A673 (cell line): ENCODE measurements around the gene KLC3. TPM values are rescaled to one million over a fixed set of nuclear protein-coding genes. Genes with fewer than 3 reads are reported as not detected.

Source experiments
- BruUV-seq: library from RNA; stranded (reverse); fragments of 400-500 nt; replicated peaks from 2 replicates; lab custom pipeline; 2021; lab: Mats Ljungman, UMichigan
- CTCF ChIA-PET: fragments of 300-600 bp; sonication (Branson Sonifier 250); formaldehyde crosslinking; loops from one replicate; lab custom pipeline; 2022; ENCODE audit warnings: antibody characterized with exemption; lab: Charles Lee
- POLR2A ChIA-PET: fragments of 300-600 bp; sonication (Branson Sonifier 250); formaldehyde crosslinking; loops from one replicate; lab custom pipeline; 2022; ENCODE audit warnings: antibody characterized with exemption; ENCODE audit not compliant: low non-redundant PET; lab: Charles Lee
- DNase-seq: peaks from one replicate; pipeline ENCODE4 v3.0.0-alpha.2; 2015; ENCODE audit warnings: low spot score
- H3K27ac ChIP-seq: fragments of 200-600 bp; sonication (generic); 2 replicates; pipeline ENCODE4 v1.5.1; 2016; ENCODE audit warnings: mixed run types, low read depth, mild to moderate bottlenecking, mixed read lengths, antibody characterized with exemption, low read length; ENCODE audit not compliant: poor library complexity, severe bottlenecking
- H3K27me3 ChIP-seq: fragments of 200-600 bp; sonication (generic); replicated peaks from 2 replicates; pipeline ENCODE4 v1.6.1; 2017; ENCODE audit warnings: mixed run types, low read depth, mild to moderate bottlenecking, mixed read lengths, antibody characterized with exemption, low read length; ENCODE audit not compliant: insufficient read depth, poor library complexity
- H3K36me3 ChIP-seq: fragments of 200-600 bp; sonication (generic); 2 replicates; pipeline ENCODE4 v1.6.1; 2016; ENCODE audit warnings: mixed run types, mild to moderate bottlenecking, mixed read lengths, antibody characterized with exemption, low read length; ENCODE audit not compliant: insufficient read depth, poor library complexity, severe bottlenecking
- H3K4me1 ChIP-seq: fragments of 200-600 bp; sonication (generic); 2 replicates; pipeline ENCODE4 v1.6.1; 2017; ENCODE audit warnings: mixed run types, mild to moderate bottlenecking, mixed read lengths, antibody characterized with exemption, low read length; ENCODE audit not compliant: insufficient read depth, poor library complexity, severe bottlenecking
- H3K4me3 ChIP-seq: fragments of 200-600 bp; sonication (generic); 2 replicates; pipeline ENCODE4 v1.5.1; 2016; ENCODE audit warnings: low read depth, mixed run types, mild to moderate bottlenecking, mixed read lengths, low read length; ENCODE audit not compliant: poor library complexity, severe bottlenecking
- H3K9me3 ChIP-seq: fragments of 200-600 bp; sonication (generic); 2 replicates; pipeline ENCODE4 v1.6.1; 2016; ENCODE audit warnings: mixed run types, low read depth, mild to moderate bottlenecking, mixed read lengths, antibody characterized with exemption, low read length; ENCODE audit not compliant: poor library complexity, severe bottlenecking
- CTCF ChIP-seq: fragments of 300-800, 200-600 bp; sonication (generic); conservative IDR thresholded peaks from 2 replicates; pipeline ENCODE4 v1.5.1; 2017; ENCODE audit warnings: low read depth, mild to moderate bottlenecking, antibody characterized with exemption, low read length, moderate library complexity, mixed read lengths
- EZH2 ChIP-seq: fragments of 200-600 bp; sonication (generic); IDR thresholded peaks from 2 replicates; pipeline ENCODE4 v1.6.1; 2017; ENCODE audit warnings: borderline replicate concordance, low read depth, mild to moderate bottlenecking, mixed read lengths, antibody characterized with exemption, low read length; ENCODE audit not compliant: poor library complexity, severe bottlenecking
- intact Hi-C: fragments of 100-400 bp; cut with micrococcal nuclease; formaldehyde crosslinking; loops from one replicate; pipeline ENCODE4 v1.10.0; 2022; ENCODE audit not compliant: unreplicated experiment
- total RNA-seq: library from RNA; stranded (reverse); gene quantifications from 2 replicates; pipeline ENCODE4 v1.2.3, GENCODE V29; 2021

KLC3 gene
- total RNA-seq, 1 experiment from 2014 or later: 0.49 TPM

- DNase-seq: no peak
- Histone ChIP-seq H3K36me3 (no peaks in the 10 kb centered on the region), H3K27ac (no peak overlapping the region), H3K4me3 (no peak overlapping the region), H3K9me3 (no peaks in the 10 kb centered on the region), H3K4me1 (no peaks in the 10 kb centered on the region), H3K27me3 (no peaks in the 10 kb centered on the region)
- ChIA-PET POLR2A (no interaction called here), CTCF (no interaction called here)
- no TSS peak for BruUV-seq
- intact Hi-C loops: no loop called here
- no peak for TF ChIP-seq EZH2
- no peak for TF ChIP-seq CTCF
Observed at GRCh38 chr19:45323671-45324081, 16.9 kb upstream of the KLC3 start.

GRCh38 chr19:45324349-45324907 lies 16.1 kb upstream of the KLC3 start:
- TF ChIP-seq EZH2: no peak
- no peak for TF ChIP-seq CTCF
- intact Hi-C loops: no loop called here
- H3K36me3 ChIP-seq: no peaks in the 10 kb centered on the region
- DNase-seq: no peak
- BruUV-seq: no TSS peak
- H3K4me1 ChIP-seq: no peaks in the 10 kb centered on the region
- ChIA-PET POLR2A (no interaction called here), CTCF (no interaction called here)
- H3K9me3 ChIP-seq: no peaks in the 10 kb centered on the region
- H3K4me3 ChIP-seq: no peak overlapping the region
- no peak overlapping the region for H3K27ac ChIP-seq
- no peaks in the 10 kb centered on the region for H3K27me3 ChIP-seq

GRCh38 chr19:45327404-45328143 lies 13.0 kb upstream of the KLC3 start:
- TF ChIP-seq CTCF: no peak
- no peak for TF ChIP-seq EZH2
- H3K9me3 ChIP-seq: no peaks in the 10 kb centered on the region
- no TSS peak for BruUV-seq
- ChIA-PET POLR2A (no interaction called here), CTCF (interaction anchor here (0.6 to 0.7 kb wide), 2 partner anchors 188 to 370 kb away, joined by 3 read pairs; no protein-coding TSS in a partner anchor)
- no peaks in the 10 kb centered on the region for H3K4me1 ChIP-seq
- H3K4me3 ChIP-seq: no peak overlapping the region
- no peak for DNase-seq
- intact Hi-C loops: no loop called here
- H3K36me3 ChIP-seq: no peaks in the 10 kb centered on the region
- H3K27me3 ChIP-seq: no peaks in the 10 kb centered on the region
- no peak overlapping the region for H3K27ac ChIP-seq
